Measurements from ENCODE around the gene TOGARAM2. TPM values are rescaled to one million over a fixed set of nuclear protein-coding genes. Genes with fewer than 3 reads are reported as not detected.

The TOGARAM2 gene
- total and polyA plus RNA-seq, 2 of the 13 experiments (the other 11 are each of a cell fraction or from before 2014, with no cell fraction given), result under 0.01 to 0.05 TPM

- no peak for ATAC-seq
- in situ Hi-C loops (cut with HindIII; ENCODE audit: extremely low pct_ligation_motif_present, low pct_unique_long_range_greater_than_20kb) (loop anchor here (25.0 kb wide), 1 partner anchor 861 kb away; no protein-coding TSS in a partner anchor), intact Hi-C loops (cut with micrococcal nuclease; ENCODE audit: unreplicated experiment) (no loop called here)
- BruUV-seq (replicated peaks), result no TSS peak
- Histone ChIP-seq H2AFZ (ENCODE audit: low read length) (no peak overlapping the region), H4K20me1 (ENCODE audit: insufficient read depth, low read length) (no peaks in the 10 kb centered on the region), H3K36me3 (replicated peaks in 1 of 2; ENCODE audit: control insufficient read depth in 1 of 2, insufficient read depth in 2 of 2, low read length in 2 of 2) (no peaks in the 10 kb centered on the region), H3K4me1 (ENCODE audit: insufficient read depth, low read length) (peaks cover 5% of the 10 kb centered on the region; the same call in 1 of the 2 replicates), H3K4me2 (ENCODE audit: low read depth, low read length) (no peak overlapping the region), H3K27ac (ENCODE audit: extremely low read length, insufficient read depth, low read length) (no peak overlapping the region), H3K9ac (ENCODE audit: insufficient read depth, low read depth, low read length) (no peak overlapping the region), H3K27me3 (ENCODE audit: control insufficient read depth in 1 of 2, insufficient read depth in 2 of 2, low read length in 2 of 2) (peaks cover 4 to 16% of the 10 kb centered on the region in 2 experiments; a peak in 3 of 5 replicates), H3K79me2 (ENCODE audit: insufficient read depth, low read length) (no peaks in the 10 kb centered on the region), H3K4me3 (replicated peaks in 1 of 3; ENCODE audit: insufficient read depth in 1 of 3, low read depth in 2 of 3, low read length in 3 of 3) (no peak overlapping the region), H3K9me3 (ENCODE audit: low read length) (no peaks in the 10 kb centered on the region)
- ChIA-PET CTCF (ENCODE audit: low intra/inter-chr PET ratio, low total read pairs) (no interaction called here), POLR2A (no interaction called here)
- no peak for FAIRE-seq
- no peak for TF ChIP-seq NBN (conservative IDR thresholded peaks at IDR 0.05)
- TF ChIP-seq ZNF563 (CRISPR knock-in tag; IDR thresholded peaks at IDR 0.05), result no peak
- TF ChIP-seq HES4 (CRISPR knock-in tag; IDR thresholded peaks at IDR 0.05; ENCODE audit: borderline replicate concordance), result no peak
- TF ChIP-seq GPN1 (CRISPR knock-in tag; IDR thresholded peaks at IDR 0.05; ENCODE audit: borderline replicate concordance), result no peak
- TF ChIP-seq NR3C1 (CRISPR knock-in tag; IDR thresholded peaks at IDR 0.05), result no peak
- TF ChIP-seq ZSCAN5A (CRISPR knock-in tag; IDR thresholded peaks at IDR 0.05; ENCODE audit: borderline replicate concordance), result no peak
- no peak for TF ChIP-seq YY1 (IDR thresholded peaks at IDR 0.05; ENCODE audit: insufficient read depth, insufficient replicate concordance, low read depth, low read length)
- 39% methylated on average over 3 of the region's 3 CpGs for WGBS (ENCODE audit: low lambda C conversion rate)
- peak; percentile 51 for DNase-seq (ENCODE audit: low spot score)
Measured at GRCh38 chr2:28976584-28976983, 4.5 kb upstream of the TOGARAM2 start.

All from HepG2 (cell line).